Measurements from ENCODE around the gene EDRF1. TPM values are rescaled to one million over a fixed set of nuclear protein-coding genes. Genes with fewer than 3 reads are reported as not detected.

The EDRF1 gene
- total and polyA plus RNA-seq, 2 of the 13 experiments (the other 11 are each of a cell fraction or from before 2014, with no cell fraction given), result 16.9 to 26.7 TPM

- no peak for TF ChIP-seq CTCF (CRISPR knock-in tag; IDR thresholded peaks at IDR 0.05)
- 0 out of 2 replicates have a peak, but pooled peaks have one; percentile 64 for TF ChIP-seq MTF2 (CRISPR knock-in tag; IDR thresholded peaks at IDR 0.05; ENCODE audit: borderline replicate concordance)
- no peak for TF ChIP-seq WIZ (CRISPR knock-in tag; IDR thresholded peaks at IDR 0.05)
- TF ChIP-seq HNRNPUL1 (IDR thresholded peaks at IDR 0.05; ENCODE audit: low read depth, low read length), result no peak
- no peak; the same call in 1 of the 2 replicates for TF ChIP-seq EHMT2 (IDR thresholded peaks at IDR 0.05; ENCODE audit: borderline replicate concordance, low read depth, low read length)
- no peak for TF ChIP-seq GPN1 (CRISPR knock-in tag; IDR thresholded peaks at IDR 0.05; ENCODE audit: borderline replicate concordance)
- TF ChIP-seq THYN1 (CRISPR knock-in tag; IDR thresholded peaks at IDR 0.05; ENCODE audit: borderline replicate concordance, low read depth), result no peak
- no peak for TF ChIP-seq ETV6 (CRISPR knock-in tag; conservative IDR thresholded peaks at IDR 0.05)
- peak; percentile 99 for TF ChIP-seq CEBPG (CRISPR knock-in tag; IDR thresholded peaks at IDR 0.05)
- TF ChIP-seq TRAFD1 (CRISPR knock-in tag; IDR thresholded peaks at IDR 0.05; ENCODE audit: borderline replicate concordance), result no peak
- TF ChIP-seq ZNF414 (CRISPR knock-in tag; IDR thresholded peaks at IDR 0.05), result peak; percentile 89
- no peak for TF ChIP-seq KAT2B (IDR thresholded peaks at IDR 0.05; ENCODE audit: borderline replicate concordance, low read depth, low read length)
- TF ChIP-seq ZNF121 (CRISPR knock-in tag; IDR thresholded peaks at IDR 0.05), result 0 out of 2 replicates have a peak, but pooled peaks have one; percentile 19
- TF ChIP-seq HOXA5 (CRISPR knock-in tag; IDR thresholded peaks at IDR 0.05), result 0 out of 2 replicates have a peak, but pooled peaks have one; percentile 63
- peak; percentile 76; the same call in 1 of the 2 replicates for TF ChIP-seq KDM1A (CRISPR knock-in tag; IDR thresholded peaks at IDR 0.05)
- peak; percentile 96 for TF ChIP-seq ZNF350 (CRISPR knock-in tag; IDR thresholded peaks at IDR 0.05; ENCODE audit: borderline replicate concordance, low read depth)
- TF ChIP-seq FOSL1 (CRISPR knock-in tag; IDR thresholded peaks at IDR 0.05; ENCODE audit: borderline replicate concordance), result no peak
- TF ChIP-seq RCOR2 (CRISPR knock-in tag; IDR thresholded peaks at IDR 0.05), result peak; percentile 92
- TF ChIP-seq ZNF292 (CRISPR knock-in tag; IDR thresholded peaks at IDR 0.05; ENCODE audit: borderline replicate concordance, low read depth), result peak; percentile 80; the same call in 1 of the 2 replicates
- peak; percentile 96 for TF ChIP-seq BCL6 (CRISPR knock-in tag; IDR thresholded peaks at IDR 0.05)
- no peak for TF ChIP-seq ZFP62 (CRISPR knock-in tag; IDR thresholded peaks at IDR 0.05)
- TF ChIP-seq SIN3B (IDR thresholded peaks at IDR 0.05; ENCODE audit: low read length), result no peak
- peak; percentile 95 for TF ChIP-seq PHF21A (CRISPR knock-in tag; IDR thresholded peaks at IDR 0.05)
- no peak for TF ChIP-seq ZNF563 (CRISPR knock-in tag; IDR thresholded peaks at IDR 0.05)
- peak; percentile 49; the same call in 1 of the 2 replicates for TF ChIP-seq JUND (CRISPR knock-in tag; IDR thresholded peaks at IDR 0.05)
- TF ChIP-seq SALL2 (CRISPR knock-in tag; IDR thresholded peaks at IDR 0.05), result no peak
These were observed 73.1 kb downstream of the EDRF1 start (continued) for GRCh38 chr10:125792342-125793300.

Measured in HepG2 (cell line).